Measurements from ENCODE around the gene MR1.

Gene MR1

GRCh38 chr1:181090641-181091126, 56.9 kb downstream of the MR1 start:
- no peak for DNase-seq (ENCODE audit: low read depth)
- TF ChIP-seq CTCF (IDR thresholded peaks at IDR 0.05; ENCODE audit: control insufficient read depth, insufficient read depth, low read depth, low read length, missing control alignments), result no peak
- H3K4me3 ChIP-seq (ENCODE audit: control insufficient read depth, low read depth, low read length), result peak overlapping the region; percentile 82

GRCh38 chr1:181091309-181092040, 57.7 kb downstream of the MR1 start:
- DNase-seq (ENCODE audit: low read depth), result no peak
- H3K4me3 ChIP-seq (ENCODE audit: control insufficient read depth, low read depth, low read length), result peak overlapping the region; percentile 82
- TF ChIP-seq CTCF (IDR thresholded peaks at IDR 0.05; ENCODE audit: control insufficient read depth, insufficient read depth, low read depth, low read length, missing control alignments), result no peak

GRCh38 chr1:181092056-181092455, 58.3 kb downstream of the MR1 start:
- no peak overlapping the region for H3K4me3 ChIP-seq (ENCODE audit: control insufficient read depth, low read depth, low read length)
- DNase-seq (ENCODE audit: low read depth), result no peak
- TF ChIP-seq CTCF (IDR thresholded peaks at IDR 0.05; ENCODE audit: control insufficient read depth, insufficient read depth, low read depth, low read length, missing control alignments), result no peak

GRCh38 chr1:181092883-181093458, 59.2 kb downstream of the MR1 start:
- DNase-seq (ENCODE audit: low read depth), result no peak
- no peak for TF ChIP-seq CTCF (IDR thresholded peaks at IDR 0.05; ENCODE audit: control insufficient read depth, insufficient read depth, low read depth, low read length, missing control alignments)
- H3K4me3 ChIP-seq (ENCODE audit: control insufficient read depth, low read depth, low read length), result no peak overlapping the region

- peak; percentile 83 for DNase-seq (ENCODE audit: low read depth)
- no peak overlapping the region for H3K4me3 ChIP-seq (ENCODE audit: control insufficient read depth, low read depth, low read length)
- no peak for TF ChIP-seq CTCF (IDR thresholded peaks at IDR 0.05; ENCODE audit: control insufficient read depth, insufficient read depth, low read depth, low read length, missing control alignments)
Observed at GRCh38 chr1:181094416-181095212, 60.8 kb downstream of the MR1 start.

GRCh38 chr1:181095260-181095659, 61.5 kb downstream of the MR1 start:
- no peak for DNase-seq (ENCODE audit: low read depth)
- TF ChIP-seq CTCF (IDR thresholded peaks at IDR 0.05; ENCODE audit: control insufficient read depth, insufficient read depth, low read depth, low read length, missing control alignments), result no peak
- H3K4me3 ChIP-seq (ENCODE audit: control insufficient read depth, low read depth, low read length), result no peak overlapping the region
